Thyroid gland (tissue), 4 donors: ENCODE measurements around the gene RRP9.

Source experiments
- CTCF ChIP-seq, 6 experiments: fragments of 200-600 bp in 3 of 6; fragments of 450-650 bp in 3 of 6; sonication (generic) in 3 of 6; IDR thresholded peaks; one replicate each; pipeline ENCODE4 v1.5.1; 2016 to 2019; ENCODE audit warnings: antibody characterized with exemption in 6 of 6, mild to moderate bottlenecking in 2 of 6, inconsistent platforms in 1 of 6, moderate library complexity in 1 of 6
- POLR2A ChIP-seq, 2 donors: fragments of 450-650 bp; IDR thresholded peaks; one replicate each; pipeline ENCODE4 v1.6.1; 2017; ENCODE audit warnings: antibody characterized with exemption in 2 of 2, mild to moderate bottlenecking in 2 of 2, moderate library complexity in 1 of 2

DNA sequence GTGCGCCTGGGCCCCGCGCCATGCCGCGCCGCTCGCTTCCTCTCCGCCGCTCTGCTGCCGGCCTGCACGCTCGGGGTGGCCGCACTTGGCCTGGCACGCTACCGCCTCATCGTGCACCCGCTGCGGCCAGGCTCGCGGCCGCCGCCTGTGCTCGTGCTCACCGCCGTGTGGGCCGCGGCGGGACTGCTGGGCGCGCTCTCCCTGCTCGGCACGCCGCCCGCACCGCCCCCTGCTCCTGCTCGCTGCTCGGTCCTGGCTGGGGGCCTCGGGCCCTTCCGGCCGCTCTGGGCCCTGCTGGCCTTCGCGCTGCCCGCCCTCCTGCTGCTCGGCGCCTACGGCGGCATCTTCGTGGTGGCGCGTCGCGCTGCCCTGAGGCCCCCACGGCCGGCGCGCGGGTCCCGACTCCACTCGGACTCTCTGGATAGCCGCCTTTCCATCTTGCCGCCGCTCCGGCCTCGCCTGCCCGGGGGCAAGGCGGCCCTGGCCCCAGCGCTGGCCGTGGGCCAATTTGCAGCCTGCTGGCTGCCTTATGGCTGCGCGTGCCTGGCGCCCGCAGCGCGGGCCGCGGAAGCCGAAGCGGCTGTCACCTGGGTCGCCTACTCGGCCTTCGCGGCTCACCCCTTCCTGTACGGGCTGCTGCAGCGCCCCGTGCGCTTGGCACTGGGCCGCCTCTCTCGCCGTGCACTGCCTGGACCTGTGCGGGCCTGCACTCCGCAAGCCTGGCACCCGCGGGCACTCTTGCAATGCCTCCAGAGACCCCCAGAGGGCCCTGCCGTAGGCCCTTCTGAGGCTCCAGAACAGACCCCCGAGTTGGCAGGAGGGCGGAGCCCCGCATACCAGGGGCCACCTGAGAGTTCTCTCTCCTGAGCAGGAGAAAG lies 14.4 kb upstream of the RRP9 start:
- TF ChIP-seq CTCF (IDR thresholded peaks at IDR 0.05) (peak in 5 of 6 experiments; percentile 14 to 45 (median 18)), POLR2A (IDR thresholded peaks at IDR 0.05) (no peak)
